Fibroblast of upper back skin (primary cell): ENCODE measurements around the gene C16orf54.
"Not testable (repeated sequence)": the region's sequence is repeated elsewhere in the genome, so short reads cannot be mapped to it uniquely, and the experiment has no call there.

Experiments used
- DNase-seq: peaks from one replicate; pipeline ENCODE4 v3.0.0-alpha.2; 2013

C16orf54 gene

DNA sequence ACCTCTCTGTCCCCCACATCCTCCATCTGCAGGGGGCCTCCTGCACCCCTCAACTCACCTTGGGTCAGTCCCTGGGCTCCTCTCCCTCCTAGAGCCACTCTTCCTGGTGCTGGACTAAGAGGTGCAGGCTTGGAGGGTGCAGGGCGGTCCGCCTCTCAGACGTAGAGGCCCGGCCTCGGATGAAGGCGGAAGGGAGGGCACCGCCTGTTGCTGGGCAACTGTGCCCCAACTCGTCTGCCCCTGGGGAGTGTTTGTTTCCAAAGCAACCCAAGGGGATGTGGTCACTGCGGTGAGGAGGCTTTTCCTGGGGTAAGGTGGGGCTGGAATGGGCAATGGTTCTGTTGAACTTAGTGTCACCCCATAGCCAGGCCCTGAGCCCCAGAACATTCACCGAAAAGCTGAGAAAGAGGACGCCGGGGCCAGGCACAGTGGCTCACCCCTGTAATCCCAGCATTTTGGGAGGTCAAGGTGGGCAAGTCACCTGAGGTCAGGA, at the start of gene C16orf54:
Gene C16orf54 (minus strand): TSS at position 138 of the 493 bp plus-strand sequence. CDS start 1,039 bp downstream, outside the sequence.
- no peak for DNase-seq

- DNase-seq, result no peak
These were observed 48.5 kb upstream of the C16orf54 start for GRCh38 chr16:29794231-29794710.

DNA sequence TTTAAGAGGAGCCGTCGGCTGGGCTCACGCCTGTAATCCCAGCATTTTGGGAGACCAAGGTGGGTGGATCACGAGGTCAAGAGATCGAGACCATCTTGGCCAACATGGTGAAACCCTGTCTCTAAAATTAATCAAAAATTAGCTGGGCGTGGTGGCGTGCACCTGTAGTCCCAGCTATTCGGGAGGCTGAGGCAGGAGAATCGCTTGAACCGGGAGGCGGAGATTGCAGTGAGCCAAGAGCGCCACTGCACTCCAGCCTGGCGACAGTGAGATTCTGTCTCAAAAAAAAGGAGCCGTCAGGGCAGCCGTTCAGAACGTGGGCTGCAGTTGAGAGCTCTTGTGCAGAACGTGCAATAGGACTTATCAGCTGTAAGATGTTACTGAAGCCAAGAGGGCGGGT, 47.4 kb upstream of the C16orf54 start:
- DNase-seq, result not testable (repeated sequence)

- no peak for DNase-seq
These were observed 46.3 kb upstream of the C16orf54 start for GRCh38 chr16:29791845-29792807.

DNA sequence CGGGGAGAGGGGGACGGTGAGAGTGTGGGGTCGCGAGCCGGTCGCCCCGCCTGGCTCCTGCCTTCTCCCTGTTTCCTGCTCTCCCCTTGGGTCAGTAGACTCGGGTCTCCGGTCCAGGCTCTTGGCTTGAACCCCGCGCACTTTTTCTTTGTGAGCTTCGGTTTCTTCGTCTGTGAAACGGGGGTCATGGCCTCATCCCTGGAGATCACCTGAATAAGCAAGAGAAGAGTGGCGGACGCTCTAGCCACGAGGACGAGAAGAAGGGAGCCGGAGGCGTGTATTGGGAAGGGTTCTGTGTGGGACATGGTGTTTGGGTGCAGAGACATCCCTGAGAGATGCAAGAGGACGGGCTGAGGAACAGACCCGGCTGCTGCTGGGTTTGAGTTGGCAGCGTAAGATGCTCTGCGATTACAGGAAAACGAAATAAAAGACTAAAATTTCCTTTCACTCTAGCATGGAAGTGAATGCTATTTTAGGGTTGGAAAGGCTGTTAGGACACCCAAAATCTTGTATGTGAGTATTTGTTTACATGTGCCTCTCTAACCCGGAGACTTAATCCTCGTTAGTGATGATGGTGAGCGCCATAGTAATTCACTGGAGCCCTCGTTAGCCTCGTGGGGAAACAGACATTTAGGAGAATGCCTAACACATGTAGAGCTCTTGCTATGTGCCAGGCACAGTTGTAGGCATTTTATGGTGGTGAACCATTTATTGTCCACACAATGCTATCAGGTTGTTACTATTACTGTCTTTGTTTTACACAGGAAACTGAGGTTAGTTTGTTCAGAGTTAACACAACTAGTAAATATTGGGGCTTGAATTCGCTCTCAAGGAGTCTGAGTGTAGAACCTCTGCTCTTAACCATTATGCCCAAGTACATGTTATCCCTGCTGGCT, 45.4 kb upstream of the C16orf54 start:
- DNase-seq, result no peak

DNA sequence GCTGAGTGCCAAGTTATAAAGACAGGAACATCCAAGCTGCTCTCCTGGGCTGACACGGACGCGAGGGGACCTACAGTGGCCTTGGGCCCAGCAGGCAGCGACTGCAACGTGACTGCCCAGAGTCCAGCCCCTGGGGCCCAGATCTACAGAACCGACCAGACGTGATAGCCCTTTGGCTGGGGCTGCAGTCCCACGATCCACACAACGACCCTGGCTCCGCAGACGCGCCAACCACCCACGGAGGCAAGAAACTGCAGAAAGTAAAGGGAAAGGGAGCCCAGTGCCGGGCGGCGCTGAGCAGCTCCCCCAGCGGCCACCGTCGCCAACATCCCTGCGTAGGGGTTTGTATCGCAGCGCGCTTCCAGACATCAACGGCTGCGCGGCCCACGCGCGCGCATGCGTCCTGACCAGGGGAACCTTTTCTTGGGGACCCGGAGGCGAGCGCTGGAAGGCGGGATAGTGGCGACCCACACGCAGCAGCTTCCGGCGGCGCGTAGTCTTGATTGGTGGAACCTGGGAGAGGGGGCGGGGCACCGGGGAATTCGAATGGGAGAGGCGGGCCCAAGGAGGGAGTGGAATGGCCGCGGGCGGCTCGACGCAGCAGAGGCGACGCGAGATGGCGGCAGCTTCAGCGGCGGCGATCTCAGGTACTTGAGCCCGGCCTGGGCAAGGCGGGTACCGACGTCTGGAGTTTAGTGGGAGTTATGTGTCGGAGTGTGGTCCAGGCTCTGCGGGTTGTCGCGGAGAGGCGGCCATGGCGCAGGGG, 44.6 kb upstream of the C16orf54 start, which contains the start of gene KIF22:
Gene KIF22 (plus strand): TSS at position 569 of the 766 bp plus-strand sequence. CDS start 9 bp downstream, at position 578.
- DNase-seq, result peak; percentile 99

DNA sequence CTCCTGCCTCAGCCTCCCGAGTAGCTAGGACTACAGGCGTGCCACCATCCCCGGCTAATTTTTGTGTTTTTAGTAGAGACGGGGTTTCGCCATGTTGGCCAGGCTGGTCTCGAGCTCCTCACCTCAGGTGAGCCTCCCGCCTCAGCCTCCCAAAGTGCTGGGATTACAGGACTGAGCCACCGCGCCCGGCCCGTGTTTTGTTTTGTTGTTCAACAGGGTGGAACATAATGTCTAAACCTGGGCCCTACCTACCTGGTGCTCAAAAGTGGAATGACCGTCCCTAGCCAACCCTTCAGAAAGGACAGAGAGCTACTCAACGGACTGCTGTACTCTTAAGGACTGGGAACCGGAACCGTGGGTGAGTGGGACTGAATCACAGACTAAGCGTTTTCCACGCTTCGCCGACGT, 44.0 kb upstream of the C16orf54 start:
- no peak for DNase-seq

- not testable (repeated sequence) for DNase-seq
These were observed 41.4 kb upstream of the C16orf54 start for GRCh38 chr16:29787155-29787554.

GRCh38 chr16:29784901-29785500, 39.2 kb upstream of the C16orf54 start:
- peak; percentile 52 for DNase-seq

GRCh38 chr16:29784157-29784556, 38.4 kb upstream of the C16orf54 start:
- DNase-seq, result no peak

DNA sequence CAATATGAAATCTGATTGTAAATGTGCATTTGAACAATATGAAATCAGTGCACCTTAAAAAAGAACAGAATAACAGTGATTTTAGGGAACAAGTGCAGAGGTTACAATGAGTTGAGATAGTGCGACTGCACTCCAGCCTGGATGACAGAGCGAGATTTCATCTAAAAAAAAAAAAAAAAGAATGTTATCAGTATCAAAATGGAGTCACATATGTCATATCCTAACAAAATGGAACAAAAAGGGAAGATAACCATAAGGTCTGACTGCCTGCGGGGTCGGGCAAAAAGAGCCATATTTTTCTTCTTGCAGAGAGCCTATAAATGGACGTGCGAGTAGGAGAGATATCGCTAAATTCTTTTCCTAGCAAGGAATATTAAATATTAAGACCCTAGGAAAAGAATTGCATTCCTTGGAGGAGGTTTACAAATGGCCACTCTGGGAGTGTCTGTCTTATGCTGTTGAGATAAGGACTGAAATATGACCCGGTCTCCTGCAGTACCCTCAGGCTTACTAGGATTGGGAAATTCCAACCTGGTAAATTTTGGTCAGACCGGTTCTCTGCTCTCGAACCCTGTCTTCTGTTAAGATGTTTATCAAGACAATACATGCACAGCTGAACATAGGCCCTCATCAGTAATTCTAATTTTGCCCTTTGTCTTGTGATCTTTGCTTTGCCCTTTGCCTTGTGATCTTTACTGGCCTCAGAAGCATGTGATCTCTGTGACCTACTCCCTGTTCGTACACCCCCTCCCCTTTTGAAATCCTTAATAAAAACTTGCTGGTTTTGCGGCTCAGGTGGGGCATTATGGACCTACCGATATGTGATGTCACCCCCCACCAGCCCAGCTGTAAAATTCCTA, 37.5 kb upstream of the C16orf54 start:
- DNase-seq, result not testable (repeated sequence)

GRCh38 chr16:29779474-29779873, 33.7 kb upstream of the C16orf54 start:
- no peak for DNase-seq

DNA sequence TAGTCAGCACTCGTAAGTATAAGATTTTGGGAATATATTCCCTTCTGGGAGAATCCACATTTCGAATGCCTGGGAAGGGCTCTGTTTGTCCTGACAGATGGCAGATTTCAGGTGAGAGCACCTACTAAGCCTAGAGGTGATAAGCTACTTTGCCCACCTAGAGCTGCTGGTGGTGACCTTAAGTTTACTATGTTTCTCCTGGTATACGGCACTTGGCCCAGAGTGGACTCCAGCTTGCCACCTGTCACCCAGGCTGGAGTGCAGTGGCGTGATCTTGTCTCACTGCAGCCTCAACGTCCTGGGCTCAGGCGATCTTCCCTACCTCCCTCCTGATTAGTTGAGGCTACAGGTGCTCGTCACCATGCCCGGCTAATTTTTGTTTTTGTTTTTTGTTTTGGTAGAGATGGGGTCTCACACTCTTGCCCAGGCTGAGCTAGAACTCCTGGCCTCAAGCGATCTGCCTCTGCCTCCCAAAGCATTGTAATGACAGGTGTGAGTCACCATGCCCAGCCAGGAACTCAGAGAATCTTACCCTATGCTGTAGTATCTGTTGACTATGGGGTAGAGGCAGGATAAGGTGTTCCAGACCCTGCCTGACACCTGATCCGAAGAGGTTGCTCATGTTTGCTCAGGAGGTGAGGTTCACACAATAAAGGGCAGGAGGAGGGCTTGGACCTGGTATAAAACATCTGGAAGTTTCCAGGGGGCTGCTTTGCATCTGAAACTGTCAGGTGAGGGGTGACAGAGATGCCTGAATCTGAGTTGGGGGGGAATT, 32.0 kb upstream of the C16orf54 start, which contains the start of gene ZG16:
Gene ZG16 (plus strand): TSS at position 681 of the 775 bp plus-strand sequence. CDS start 1,011 bp downstream, outside the sequence.
- DNase-seq, result no peak

DNA sequence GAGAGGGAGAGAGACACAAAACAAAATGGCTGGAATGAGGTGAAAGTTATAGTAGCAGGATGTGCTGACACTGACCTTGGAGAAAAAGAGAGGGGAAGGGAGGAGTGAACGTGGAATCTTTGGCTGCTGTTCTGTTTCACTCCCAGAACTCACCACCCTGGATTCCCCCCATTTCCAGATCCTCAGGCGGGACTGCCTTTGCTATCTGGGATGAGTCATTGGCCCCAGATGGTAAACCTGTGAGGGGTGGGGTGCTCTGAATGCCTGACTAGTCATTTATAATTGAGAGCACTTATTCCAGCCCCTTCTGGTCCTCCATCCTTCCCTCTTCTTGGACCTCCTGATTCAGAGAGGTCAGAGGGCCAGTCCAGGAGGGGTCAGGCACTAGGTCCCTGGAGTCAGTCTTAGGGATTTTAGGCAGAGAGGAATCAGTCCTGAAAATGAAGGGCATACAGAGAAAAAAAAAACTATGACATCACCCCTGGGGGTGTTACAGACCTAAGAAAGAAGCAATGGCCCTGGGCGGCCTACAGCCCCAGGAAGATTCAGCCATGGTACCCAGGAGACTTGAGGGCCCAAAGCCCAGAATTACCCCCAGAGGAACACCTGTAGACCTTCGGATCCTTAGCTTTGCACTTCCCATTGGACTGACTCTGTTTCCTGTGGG, 30.1 kb upstream of the C16orf54 start:
- peak; percentile 50 for DNase-seq

GRCh38 chr16:29774730-29775129, 28.9 kb upstream of the C16orf54 start:
- DNase-seq, result no peak

- not testable (repeated sequence) for DNase-seq
These were observed 26.5 kb upstream of the C16orf54 start for GRCh38 chr16:29772330-29772729.

GRCh38 chr16:29770250-29770929, 24.6 kb upstream of the C16orf54 start:
- DNase-seq, result no peak

DNA sequence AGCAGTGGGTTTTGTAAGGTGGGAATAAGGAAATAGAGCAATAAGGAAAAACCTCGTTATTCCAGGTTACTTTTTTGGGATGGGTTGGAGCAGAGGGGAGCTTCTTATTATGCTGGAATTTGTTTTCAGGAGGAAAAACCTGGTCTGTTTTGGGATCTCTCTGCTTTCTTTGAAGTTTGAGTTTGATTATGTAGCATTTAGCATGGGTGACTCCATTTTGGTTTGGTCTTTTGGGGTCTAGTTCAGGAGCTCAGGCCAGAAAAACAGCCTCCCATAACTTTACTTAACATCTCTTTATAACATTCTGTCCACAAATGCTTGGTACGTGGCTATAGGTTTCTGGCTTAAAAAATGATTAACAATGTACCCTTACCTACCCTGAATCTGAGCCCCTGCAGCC, 23.7 kb upstream of the C16orf54 start:
- no peak for DNase-seq
